Panc1 (cell line): ENCODE data around the gene GNAQ. TPM values are rescaled to one million over a fixed set of nuclear protein-coding genes. Genes with fewer than 3 reads are reported as not detected.

Experiments
- ATAC-seq: fragments of 200-7000 bp; cut with Tn5 transposase; 2 replicates; pipeline ENCODE4 v1.9.1; 2020; ENCODE audit warnings: mild to moderate bottlenecking, moderate library complexity
- BruUV-seq: library from RNA; stranded (reverse); fragments of 400-500 nt; replicated peaks from 2 replicates; lab custom pipeline; 2021; lab: Mats Ljungman, UMichigan
- CTCF ChIA-PET: fragments of 300-600 bp; sonication (Branson Sonifier 250); formaldehyde crosslinking; loops from one replicate; lab custom pipeline; 2022; ENCODE audit warnings: antibody characterized with exemption; lab: Charles Lee
- POLR2A ChIA-PET: fragments of 300-600 bp; sonication (Branson Sonifier 250); formaldehyde crosslinking; loops from one replicate; lab custom pipeline; 2022; ENCODE audit warnings: antibody characterized with exemption; lab: Charles Lee
- DNase-seq: peaks from one replicate; pipeline ENCODE4 v3.0.0-alpha.2; 2010; ENCODE audit warnings: low read depth, low spot score
- H3K27ac ChIP-seq: 2 replicates; pipeline ENCODE4 v1.5.1; 2011; ENCODE audit warnings: mild to moderate bottlenecking, low read length, inconsistent platforms
- H3K27me3 ChIP-seq: fragments of 200-500 bp; sonication (Bioruptor generic); 2 replicates; pipeline ENCODE4 v1.6.0; 2014; ENCODE audit warnings: low read length, inconsistent platforms; ENCODE audit not compliant: control insufficient read depth, insufficient read depth
- H3K36me3 ChIP-seq: fragments of 200-500 bp; sonication (Bioruptor generic); 2 replicates; pipeline ENCODE4 v1.5.1; 2014; ENCODE audit warnings: inconsistent platforms, mild to moderate bottlenecking, low read length, moderate library complexity; ENCODE audit not compliant: control insufficient read depth, insufficient read depth
- H3K4me1 ChIP-seq: 2 replicates; pipeline ENCODE4 v1.5.1; 2011; ENCODE audit warnings: inconsistent platforms, mild to moderate bottlenecking, low read length, moderate library complexity; ENCODE audit not compliant: control insufficient read depth, insufficient read depth
- H3K4me3 ChIP-seq, 2 experiments: 2 replicates each; pipeline ENCODE4 v1.5.1; 2011 to 2012; ENCODE audit warnings: low read depth in 2 of 2, low read length in 2 of 2, mild to moderate bottlenecking in 2 of 2, inconsistent platforms in 1 of 2, moderate library complexity in 1 of 2
- H3K9me3 ChIP-seq: fragments of 200-500 bp; sonication (Bioruptor generic); 2 replicates; pipeline ENCODE4 v1.5.1; 2014; ENCODE audit warnings: low read depth, mild to moderate bottlenecking, inconsistent platforms, low read length, moderate library complexity; ENCODE audit not compliant: control insufficient read depth, insufficient read depth
- POLR2AphosphoS5 ChIP-seq: IDR thresholded peaks from 2 replicates; pipeline ENCODE4 v1.6.1; 2012; ENCODE audit warnings: mild to moderate bottlenecking, low read depth, low read length, moderate library complexity
- REST ChIP-seq, 2 experiments: IDR thresholded peaks; 2 replicates each; pipeline ENCODE4 v1.6.1; 2011 to 2012; ENCODE audit warnings: low read depth in 2 of 2, control low read depth in 1 of 2, low read length in 1 of 2, mild to moderate bottlenecking in 1 of 2, moderate library complexity in 1 of 2; ENCODE audit not compliant: insufficient read depth in 1 of 2
- SIN3A ChIP-seq: IDR thresholded peaks from 2 replicates; pipeline ENCODE4 v1.6.1; 2012; ENCODE audit warnings: low read depth, mild to moderate bottlenecking, low read length, moderate library complexity, borderline replicate concordance; ENCODE audit not compliant: insufficient read depth
- TCF7L2 ChIP-seq: IDR thresholded peaks from 2 replicates; pipeline ENCODE4 v1.6.1; 2011; ENCODE audit warnings: mild to moderate bottlenecking, low read depth, low read length, inconsistent platforms
- in situ Hi-C: cut with HindIII; loops from 2 replicates; pipeline ENCODE4 v1.10.0; 2016; ENCODE audit warnings: low sequenced_read_pairs, low pct_unique_long_range_greater_than_20kb
- intact Hi-C: fragments of 100-400 bp; cut with micrococcal nuclease; formaldehyde crosslinking; loops from one replicate; pipeline ENCODE4 v1.10.0; 2022; ENCODE audit not compliant: unreplicated experiment
- total RNA-seq: library from RNA; stranded (reverse); gene quantifications from one replicate; pipeline ENCODE4 v1.2.1, GENCODE V29; 2021; ENCODE audit not compliant: unreplicated experiment
- TF ChIP-seq, protein P1 (sequence below): fragments of 450-650 bp; IDR thresholded peaks from 2 replicates; pipeline ENCODE4 v1.5.1; 2017; ENCODE audit warnings: mild to moderate bottlenecking

GNAQ gene
- total RNA-seq, 1 experiment from 2014 or later, result 34.5 TPM

- H3K27me3 ChIP-seq, result no peaks in the 10 kb centered on the region
- ATAC-seq, result no peak
- no peaks in the 10 kb centered on the region for H3K9me3 ChIP-seq
- in situ Hi-C loops (no loop called here), intact Hi-C loops (no loop called here)
- H3K4me3 ChIP-seq, result no peak overlapping the region
- POLR2A ChIA-PET, result no interaction called here
- no TSS peak for BruUV-seq
- TF ChIP-seq REST (IDR thresholded peaks at IDR 0.05; ENCODE audit: insufficient read depth in 1 of 2, low read depth in 2 of 2, low read length in 1 of 2) (no peak), POLR2AphosphoS5 (no peak), SIN3A (no peak), TCF7L2 (no peak)
- TF ChIP-seq, protein P1, sequence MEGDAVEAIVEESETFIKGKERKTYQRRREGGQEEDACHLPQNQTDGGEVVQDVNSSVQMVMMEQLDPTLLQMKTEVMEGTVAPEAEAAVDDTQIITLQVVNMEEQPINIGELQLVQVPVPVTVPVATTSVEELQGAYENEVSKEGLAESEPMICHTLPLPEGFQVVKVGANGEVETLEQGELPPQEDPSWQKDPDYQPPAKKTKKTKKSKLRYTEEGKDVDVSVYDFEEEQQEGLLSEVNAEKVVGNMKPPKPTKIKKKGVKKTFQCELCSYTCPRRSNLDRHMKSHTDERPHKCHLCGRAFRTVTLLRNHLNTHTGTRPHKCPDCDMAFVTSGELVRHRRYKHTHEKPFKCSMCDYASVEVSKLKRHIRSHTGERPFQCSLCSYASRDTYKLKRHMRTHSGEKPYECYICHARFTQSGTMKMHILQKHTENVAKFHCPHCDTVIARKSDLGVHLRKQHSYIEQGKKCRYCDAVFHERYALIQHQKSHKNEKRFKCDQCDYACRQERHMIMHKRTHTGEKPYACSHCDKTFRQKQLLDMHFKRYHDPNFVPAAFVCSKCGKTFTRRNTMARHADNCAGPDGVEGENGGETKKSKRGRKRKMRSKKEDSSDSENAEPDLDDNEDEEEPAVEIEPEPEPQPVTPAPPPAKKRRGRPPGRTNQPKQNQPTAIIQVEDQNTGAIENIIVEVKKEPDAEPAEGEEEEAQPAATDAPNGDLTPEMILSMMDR, result no peak
- no peak for DNase-seq
- CTCF ChIA-PET, result no interaction called here
- no peaks in the 10 kb centered on the region; the same call in 1 of the 2 replicates for H3K4me1 ChIP-seq
- H3K36me3 ChIP-seq, result no peaks in the 10 kb centered on the region
- no peak overlapping the region for H3K27ac ChIP-seq
These were observed 104.3 kb downstream of the GNAQ start for GRCh38 chr9:77927265-77927664.

- H3K4me3 ChIP-seq, result no peak overlapping the region
- CTCF ChIA-PET, result no interaction called here
- no peaks in the 10 kb centered on the region; the same call in 1 of the 2 replicates for H3K4me1 ChIP-seq
- in situ Hi-C loops (no loop called here), intact Hi-C loops (no loop called here)
- no peaks in the 10 kb centered on the region for H3K9me3 ChIP-seq
- TF ChIP-seq SIN3A (no peak), REST (IDR thresholded peaks at IDR 0.05; ENCODE audit: insufficient read depth in 1 of 2, low read depth in 2 of 2, low read length in 1 of 2) (no peak), POLR2AphosphoS5 (no peak), TCF7L2 (no peak)
- TF ChIP-seq, protein P1, result no peak
- no peaks in the 10 kb centered on the region for H3K36me3 ChIP-seq
- ATAC-seq (no peak), DNase-seq (no peak)
- POLR2A ChIA-PET, result no interaction called here
- H3K27ac ChIP-seq, result no peak overlapping the region
- no TSS peak for BruUV-seq
- H3K27me3 ChIP-seq, result no peaks in the 10 kb centered on the region
These were observed 105.2 kb downstream of the GNAQ start for GRCh38 chr9:77926371-77926878.
